Parathyroid adenoma (tissue), 2 donors: ENCODE measurements around the gene EXOC3.

Experiments used
- H2AFZ ChIP-seq: fragments of 300-600 bp; sonication (generic); one replicate; pipeline ENCODE4 v1.7.0; 2017; ENCODE audit warnings: antibody characterized with exemption, mild to moderate bottlenecking
- H3K27ac ChIP-seq: fragments of 300-600 bp; sonication (generic); one replicate; pipeline ENCODE4 v1.7.0; 2017
- H3K27me3 ChIP-seq: fragments of 300-600 bp; sonication (generic); one replicate; pipeline ENCODE4 v1.7.0; 2017; ENCODE audit warnings: low read length; ENCODE audit not compliant: control insufficient read depth, insufficient read depth
- H3K36me3 ChIP-seq: fragments of 300-600 bp; sonication (generic); one replicate; pipeline ENCODE4 v1.7.0; 2017; ENCODE audit warnings: low read length; ENCODE audit not compliant: control insufficient read depth, insufficient read depth
- H3K4me1 ChIP-seq: fragments of 300-600 bp; sonication (generic); one replicate; pipeline ENCODE4 v1.7.0; 2017; ENCODE audit warnings: control low read depth
- H3K4me2 ChIP-seq: fragments of 300-600 bp; sonication (generic); one replicate; pipeline ENCODE4 v1.7.0; 2017; ENCODE audit warnings: low read length
- H3K4me3 ChIP-seq: fragments of 300-600 bp; sonication (generic); one replicate; pipeline ENCODE4 v1.7.0; 2017; ENCODE audit warnings: low read depth, low read length
- H3K79me2 ChIP-seq: fragments of 300-600 bp; sonication (generic); one replicate; pipeline ENCODE4 v1.7.0; 2017; ENCODE audit warnings: control low read depth
- H3K9ac ChIP-seq: fragments of 300-600 bp; sonication (generic); one replicate; pipeline ENCODE4 v1.7.0; 2017; ENCODE audit warnings: mild to moderate bottlenecking
- H3K9me3 ChIP-seq: fragments of 300-600 bp; sonication (generic); one replicate; pipeline ENCODE4 v1.7.0; 2017; ENCODE audit warnings: low read length; ENCODE audit not compliant: control insufficient read depth
- CTCF ChIP-seq: fragments of 300-600 bp; sonication (generic); IDR thresholded peaks from one replicate; pipeline ENCODE4 v1.7.0; 2017; ENCODE audit warnings: antibody characterized with exemption, mild to moderate bottlenecking
- donor health status: primary hyperparathyroidism.

EXOC3 gene

DNA sequence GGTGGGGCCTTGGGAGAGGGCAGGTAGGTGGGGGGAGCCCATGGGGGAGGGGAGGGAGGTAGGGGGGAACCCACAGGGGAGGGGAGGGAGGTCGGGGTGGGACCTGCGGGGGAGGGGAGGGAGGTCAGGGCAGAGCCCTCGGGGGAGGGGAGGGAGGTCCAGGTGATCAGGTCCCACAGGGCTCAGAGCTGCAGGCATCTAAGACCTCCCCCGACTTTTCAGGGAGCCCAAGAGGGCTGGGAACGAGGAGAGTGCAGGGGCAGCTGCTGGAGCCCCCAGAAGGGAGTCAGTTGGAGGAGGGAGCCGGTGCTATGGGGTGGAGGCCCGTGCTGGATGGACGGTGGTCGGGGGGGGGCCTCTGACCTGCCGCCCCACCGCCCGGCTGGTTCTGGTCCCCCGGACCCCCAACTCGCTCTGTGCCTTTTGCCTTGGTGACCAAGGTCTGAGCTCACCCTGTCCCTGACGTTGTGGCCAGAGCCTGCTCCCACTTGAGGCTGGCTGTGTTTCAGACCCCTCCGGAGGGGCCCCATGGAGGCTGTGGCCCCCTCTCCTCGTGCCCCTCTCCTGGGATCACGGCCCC lies 49.4 kb downstream of the EXOC3 start:
- no peaks in the 10 kb centered on the region for H3K27me3 ChIP-seq
- H3K4me2 ChIP-seq: no peak overlapping the region
- H3K9me3 ChIP-seq: no peaks in the 10 kb centered on the region
- TF ChIP-seq CTCF: no peak
- H3K79me2 ChIP-seq: no peaks in the 10 kb centered on the region
- H3K4me3 ChIP-seq: no peak overlapping the region
- H3K9ac ChIP-seq: no peak overlapping the region
- no peaks in the 10 kb centered on the region for H3K36me3 ChIP-seq
- no peaks in the 10 kb centered on the region for H3K4me1 ChIP-seq
- H2AFZ ChIP-seq: no peak overlapping the region
- H3K27ac ChIP-seq: no peak overlapping the region

GRCh38 chr5:493119-493701 lies 50.2 kb downstream of the EXOC3 start:
- Histone ChIP-seq H3K79me2 (no peaks in the 10 kb centered on the region), H3K9me3 (no peaks in the 10 kb centered on the region), H3K4me2 (no peak overlapping the region), H3K27ac (no peak overlapping the region), H3K27me3 (no peaks in the 10 kb centered on the region), H3K9ac (no peak overlapping the region), H2AFZ (no peak overlapping the region), H3K4me1 (no peaks in the 10 kb centered on the region), H3K4me3 (no peak overlapping the region), H3K36me3 (no peaks in the 10 kb centered on the region)
- no peak for TF ChIP-seq CTCF

DNA sequence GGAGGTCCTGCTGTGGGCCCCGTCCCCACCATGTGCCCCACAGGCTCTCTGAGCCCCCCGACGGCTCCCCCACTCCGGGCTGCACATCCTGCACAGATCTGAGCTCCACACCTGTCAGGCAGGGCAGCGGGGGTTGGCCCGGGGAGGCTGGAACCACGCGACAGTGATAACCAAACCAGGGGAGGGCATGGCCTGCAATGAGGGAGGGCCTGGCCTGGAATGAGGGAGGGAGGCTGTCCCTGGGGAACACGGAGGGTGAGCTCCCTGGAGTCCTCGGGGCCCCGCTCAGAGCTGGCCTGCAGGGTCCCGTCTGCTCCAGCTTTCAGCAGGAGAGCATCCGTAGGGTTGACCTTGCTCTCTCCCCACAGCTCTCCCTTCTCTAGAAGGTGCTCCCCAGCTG lies 50.8 kb downstream of the EXOC3 start:
- H3K27me3 ChIP-seq: no peaks in the 10 kb centered on the region

DNA sequence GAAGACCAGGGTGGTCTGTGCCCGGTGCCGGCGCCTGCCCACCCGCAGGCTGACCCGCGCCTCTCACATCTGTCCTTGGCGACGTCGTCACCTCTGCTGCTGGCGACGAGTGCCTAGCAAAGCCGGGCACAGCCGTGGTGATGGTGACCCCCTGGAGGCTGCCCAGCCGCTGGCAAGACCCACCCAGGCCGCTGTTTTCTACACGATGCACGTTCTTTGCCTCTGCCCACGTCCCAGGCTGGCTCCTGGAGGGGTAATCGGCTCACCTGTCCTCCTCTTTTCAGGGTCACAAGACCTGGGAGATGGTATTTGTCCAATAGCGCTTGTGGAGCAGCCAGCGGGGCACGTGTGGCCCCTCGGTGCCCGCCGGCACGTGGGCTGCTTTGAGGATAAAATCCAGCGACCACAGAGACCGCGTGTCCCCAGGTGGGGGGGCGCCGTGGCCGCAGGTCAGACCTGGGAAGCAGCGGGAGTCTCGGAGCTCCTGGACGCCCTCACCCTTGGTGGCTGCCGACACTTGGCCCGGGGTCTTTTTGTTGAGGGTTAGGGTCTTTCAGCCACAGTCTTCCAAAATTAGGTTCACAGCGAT lies 51.8 kb downstream of the EXOC3 start:
- Histone ChIP-seq H3K27me3 (no peaks in the 10 kb centered on the region), H3K4me1 (no peaks in the 10 kb centered on the region)
- TF ChIP-seq CTCF: no peak

More for the DNA sequence above, 50.8 kb downstream of the EXOC3 start:
- H3K4me3 ChIP-seq: no peak overlapping the region
- no peaks in the 10 kb centered on the region for H3K9me3 ChIP-seq
- no peak overlapping the region for H2AFZ ChIP-seq
- no peak overlapping the region for H3K4me2 ChIP-seq
- H3K36me3 ChIP-seq: no peaks in the 10 kb centered on the region
- no peak overlapping the region for H3K27ac ChIP-seq
- H3K9ac ChIP-seq: no peak overlapping the region
- no peaks in the 10 kb centered on the region for H3K79me2 ChIP-seq
- no peak for TF ChIP-seq CTCF
- no peaks in the 10 kb centered on the region for H3K4me1 ChIP-seq

DNA sequence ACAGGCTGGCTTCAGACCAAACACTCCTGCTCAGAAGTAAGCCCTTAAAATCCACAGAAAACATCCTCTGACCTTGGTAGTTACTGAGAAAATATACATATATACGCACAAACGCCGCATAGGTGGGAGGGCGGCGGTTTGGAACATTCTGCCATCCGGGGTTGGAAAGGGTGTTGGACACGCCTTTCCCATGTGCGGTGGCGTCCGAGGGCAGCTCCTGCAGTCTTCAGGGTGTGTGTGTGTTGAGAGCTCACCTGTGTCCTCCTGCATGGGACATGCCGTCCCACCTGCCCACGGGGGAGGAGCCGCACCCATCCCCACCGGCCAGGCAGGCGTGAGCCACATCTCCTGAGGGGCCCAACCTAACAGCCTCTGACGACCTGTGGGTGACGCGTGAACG lies 53.1 kb downstream of the EXOC3 start:
- Histone ChIP-seq H3K36me3 (no peaks in the 10 kb centered on the region), H3K4me2 (no peak overlapping the region), H3K4me1 (no peaks in the 10 kb centered on the region), H3K9me3 (no peaks in the 10 kb centered on the region), H2AFZ (no peak overlapping the region), H3K4me3 (no peak overlapping the region), H3K79me2 (no peaks in the 10 kb centered on the region), H3K9ac (no peak overlapping the region), H3K27me3 (no peaks in the 10 kb centered on the region), H3K27ac (no peak overlapping the region)
- TF ChIP-seq CTCF: no peak

More for the DNA sequence above, 51.8 kb downstream of the EXOC3 start:
- Histone ChIP-seq H3K9me3 (no peaks in the 10 kb centered on the region), H3K79me2 (no peaks in the 10 kb centered on the region), H3K4me2 (no peak overlapping the region), H3K27ac (no peak overlapping the region), H3K4me3 (no peak overlapping the region), H3K9ac (no peak overlapping the region), H3K36me3 (no peaks in the 10 kb centered on the region), H2AFZ (no peak overlapping the region)
